GM12878 (cell line): ENCODE data around the gene INSIG1. TPM values are rescaled to one million over a fixed set of nuclear protein-coding genes. Genes with fewer than 3 reads are reported as not detected.

Experiments used
- CBFB ChIP-seq: IDR thresholded peaks from 2 replicates; pipeline ENCODE4 v1.6.1; 2016; ENCODE audit warnings: antibody characterized with exemption, low read depth
- CEBPZ ChIP-seq: fragments of 150-350 bp; IDR thresholded peaks from 2 replicates; pipeline ENCODE4 v1.6.1; 2016; ENCODE audit warnings: low read depth, low read length
- CREM ChIP-seq: IDR thresholded peaks from 2 replicates; pipeline ENCODE4 v1.6.1; 2014; ENCODE audit warnings: antibody characterized with exemption, low read depth
- HCFC1 ChIP-seq: fragments of 150-350 bp; IDR thresholded peaks from 2 replicates; pipeline ENCODE4 v1.6.1; 2014; ENCODE audit warnings: low read length
- KAT2A ChIP-seq: conservative IDR thresholded peaks from 2 replicates; pipeline ENCODE4 v1.6.1; 2011; ENCODE audit warnings: low read depth, low read length; ENCODE audit not compliant: control insufficient read depth
- MTA2 ChIP-seq: fragments of 450-650 bp; IDR thresholded peaks from 2 replicates; pipeline ENCODE4 v1.6.1; 2016; ENCODE audit warnings: low read depth, mild to moderate bottlenecking, moderate library complexity
- NFIC ChIP-seq: IDR thresholded peaks from 2 replicates; pipeline ENCODE4 v1.6.1; 2012; ENCODE audit warnings: low read depth, mild to moderate bottlenecking, inconsistent platforms, low read length, moderate library complexity
- SMC3 ChIP-seq: IDR thresholded peaks from 2 replicates; pipeline ENCODE4 v1.6.1; 2011; ENCODE audit warnings: low read length, improper control_type of control experiment, borderline replicate concordance
- SPI1 ChIP-seq: IDR thresholded peaks from 2 replicates; pipeline ENCODE4 v1.6.1; 2011; ENCODE audit warnings: low read depth, mild to moderate bottlenecking, low read length, moderate library complexity, borderline replicate concordance; ENCODE audit not compliant: insufficient read depth
- SUPT20H ChIP-seq: IDR thresholded peaks from 2 replicates; pipeline ENCODE4 v1.6.1; 2011; ENCODE audit warnings: low read depth, mild to moderate bottlenecking, low read length, moderate library complexity, borderline replicate concordance; ENCODE audit not compliant: control insufficient read depth
- TAF1 ChIP-seq: IDR thresholded peaks from 2 replicates; pipeline ENCODE4 v1.6.1; 2011; ENCODE audit warnings: mild to moderate bottlenecking, low read depth, low read length, borderline replicate concordance
- ZNF384 ChIP-seq: IDR thresholded peaks from 2 replicates; pipeline ENCODE4 v1.6.1; 2012; ENCODE audit warnings: low read depth, mild to moderate bottlenecking, low read length, improper control_type of control experiment, borderline replicate concordance
- polyA plus RNA-seq, 11 experiments: library from polyadenylated mRNA; depleted of rRNA in 4 of 11; unstranded in 6 of 11; stranded (reverse) in 5 of 11; fragments of >200 nt; fragmentation: Nextera tagmentation in 4 of 11; fragmentation: Illumina TruSeq in 1 of 11; extraction: Ambion mirVana in 4 of 11; extraction: Trizol in 1 of 11; gene quantifications; 1 replicate in 1 of 11; 2 replicates in 10 of 11; pipeline versions ENCODE4 v1.2.1 to v1.2.3, GENCODE V29; 2011 to 2016; ENCODE audit warnings: inconsistent platforms in 2 of 11, missing spikeins in 2 of 11, low read depth in 1 of 11
- total RNA-seq, 4 experiments: library from RNA; depleted of rRNA in 3 of 4; stranded (reverse); fragments of >200 nt in 3 of 4; fragmentation: Illumina TruSeq in 1 of 4; extraction: Trizol in 1 of 4; gene quantifications; 2 replicates each; pipeline versions ENCODE4 v1.2.1 to v1.2.3, GENCODE V29; 2013 to 2021

The INSIG1 gene
- total and polyA plus RNA-seq, 10 of the 15 experiments (the other 5 are each of a cell fraction or from before 2014, with no cell fraction given), result 29.6 to 168 (median 91.1) TPM

GRCh38 chr7:155313096-155313495 lies 15.4 kb downstream of the INSIG1 start (continued):
- TF ChIP-seq NFIC (no peak), ZNF384 (no peak), CBFB (no peak), CREM (no peak), MTA2 (no peak), SUPT20H (no peak), CEBPZ (no peak), SMC3 (no peak), TAF1 (no peak), HCFC1 (no peak), KAT2A (no peak), SPI1 (no peak)
